Limb (tissue), 2 donors: Measurements from ENCODE around the gene RAB31.

Experiments
- DNase-seq, 2 donors: peaks; one replicate each; pipeline ENCODE4 v3.0.0-alpha.2; 2016; ENCODE audit errors: extremely low spot score in 2 of 2

The RAB31 gene

DNA sequence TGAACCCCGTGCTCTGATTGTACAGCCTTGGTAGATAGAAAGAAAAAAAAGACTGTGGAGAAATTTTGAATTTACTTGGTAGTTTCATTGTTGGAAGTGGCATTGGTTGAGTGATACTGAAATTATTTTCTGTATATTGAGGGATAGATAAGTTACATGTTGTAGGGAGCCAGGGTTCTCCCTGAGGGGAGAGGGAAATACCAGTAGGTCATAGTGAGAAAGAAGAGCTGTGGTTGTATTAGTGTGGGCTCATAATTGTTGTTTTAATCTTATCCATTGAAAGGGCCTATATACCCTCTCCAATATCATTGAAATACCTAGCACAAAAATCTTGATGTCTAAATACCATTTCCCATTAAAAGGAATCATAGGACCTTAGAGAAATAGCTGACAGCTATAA is 16.9 kb upstream of the RAB31 start:
- no peak for DNase-seq

GRCh38 chr18:9694174-9694573 is 13.9 kb upstream of the RAB31 start:
- DNase-seq: no peak

DNA sequence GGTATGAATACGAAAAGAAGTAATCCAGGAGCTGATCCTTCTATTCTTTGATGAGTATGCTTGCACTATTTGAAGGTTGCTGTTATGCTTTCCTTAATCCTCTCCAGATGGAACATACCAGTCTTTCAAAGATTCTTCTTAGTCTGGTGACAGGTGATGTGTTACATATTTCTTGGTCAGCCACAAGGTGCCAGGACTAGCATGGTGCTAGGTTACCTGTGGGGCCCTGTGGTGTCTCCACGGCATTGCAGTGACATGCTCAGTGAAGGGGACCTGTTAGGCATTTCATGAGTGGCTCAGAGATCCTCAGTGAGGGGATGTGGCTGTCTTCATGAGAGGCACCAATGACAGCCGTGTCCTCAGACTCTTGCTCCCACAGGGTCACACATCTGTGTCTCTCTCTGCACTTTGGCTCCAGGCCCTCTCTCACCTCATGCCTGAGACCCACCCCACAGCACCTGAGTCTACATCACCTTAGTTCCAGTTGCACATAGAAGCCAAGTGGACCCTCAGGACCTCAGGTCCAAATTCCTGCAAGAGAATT is 13.1 kb upstream of the RAB31 start:
- no peak for DNase-seq

- DNase-seq: no peak
These were observed 12.5 kb upstream of the RAB31 start for GRCh38 chr18:9695605-9696004.

DNA sequence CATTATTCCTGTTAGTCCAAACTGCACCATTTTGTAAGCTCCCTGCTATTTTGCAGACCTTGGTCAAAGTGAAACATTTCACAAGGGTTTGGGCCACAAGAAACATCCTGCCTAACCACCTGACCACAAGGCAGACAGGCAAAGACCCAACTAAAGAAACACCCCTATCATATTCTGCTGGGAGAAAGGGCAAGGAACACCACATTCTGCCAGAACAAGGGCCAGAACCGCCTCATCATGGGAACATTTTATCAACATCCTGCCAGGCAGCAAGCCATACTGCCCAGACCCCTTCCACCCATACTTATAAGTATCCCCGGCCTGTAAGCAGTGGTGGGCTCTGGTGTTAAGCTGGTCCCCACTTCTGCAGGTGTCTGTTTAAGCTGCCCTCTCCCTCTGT is 12.0 kb upstream of the RAB31 start:
- DNase-seq: no peak

DNA sequence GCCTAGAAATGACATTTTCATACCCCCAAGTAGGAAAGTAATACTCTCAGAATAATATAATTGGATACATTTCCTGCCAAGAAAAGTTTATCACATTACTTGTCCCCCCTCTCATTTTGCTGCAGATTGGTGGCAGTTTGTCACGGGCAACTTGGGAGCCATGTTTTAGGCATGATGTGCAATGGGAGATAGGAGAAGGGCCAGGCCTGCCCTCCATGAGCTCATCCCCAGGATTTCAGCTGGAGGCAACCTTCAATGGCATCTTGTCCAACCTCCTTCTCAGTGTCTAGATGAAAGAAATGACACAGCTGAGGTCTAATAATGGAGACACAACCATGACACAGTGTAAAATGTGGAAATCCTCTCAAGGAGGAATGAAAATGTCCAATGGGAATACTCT is 11.4 kb upstream of the RAB31 start:
- no peak for DNase-seq

DNA sequence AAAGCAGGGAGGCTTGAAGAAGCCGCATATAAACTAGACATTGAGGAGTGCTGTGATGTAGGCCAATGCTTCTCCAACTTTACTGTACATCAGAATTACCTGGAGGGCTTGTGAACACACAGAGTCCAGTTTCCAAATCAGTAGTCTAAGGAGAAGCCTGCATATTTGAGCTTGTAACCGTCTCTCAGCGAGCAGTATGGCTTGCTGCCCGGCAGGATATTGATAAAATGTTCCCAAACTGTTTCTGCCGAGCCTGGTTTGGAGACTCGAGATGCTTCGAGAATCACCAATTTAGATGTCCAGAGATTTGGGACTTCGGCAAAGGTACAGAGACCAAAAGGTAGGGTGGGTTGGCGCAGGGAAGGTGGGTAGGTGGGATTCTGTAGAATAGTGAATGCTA is 11.0 kb upstream of the RAB31 start:
- no peak for DNase-seq

DNA sequence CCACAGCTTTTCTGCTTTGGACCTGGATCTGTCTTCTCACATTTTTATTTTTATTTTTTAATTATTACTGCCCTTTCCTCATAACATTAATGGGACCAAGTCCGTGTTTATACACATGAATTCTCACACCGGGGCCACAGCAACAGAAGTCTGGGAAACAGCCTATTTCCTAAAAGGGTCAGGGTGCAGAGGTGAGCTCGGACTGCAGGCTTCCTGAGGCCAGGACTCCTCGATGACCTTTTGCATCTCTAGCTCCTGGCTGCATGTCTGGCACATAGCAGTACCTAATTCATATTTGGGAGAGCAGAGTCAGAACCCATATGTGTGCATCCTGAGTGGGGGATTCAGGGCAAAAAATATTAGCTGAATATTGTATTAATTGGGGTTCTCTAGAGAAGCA is 9.6 kb upstream of the RAB31 start:
- DNase-seq: no peak

DNA sequence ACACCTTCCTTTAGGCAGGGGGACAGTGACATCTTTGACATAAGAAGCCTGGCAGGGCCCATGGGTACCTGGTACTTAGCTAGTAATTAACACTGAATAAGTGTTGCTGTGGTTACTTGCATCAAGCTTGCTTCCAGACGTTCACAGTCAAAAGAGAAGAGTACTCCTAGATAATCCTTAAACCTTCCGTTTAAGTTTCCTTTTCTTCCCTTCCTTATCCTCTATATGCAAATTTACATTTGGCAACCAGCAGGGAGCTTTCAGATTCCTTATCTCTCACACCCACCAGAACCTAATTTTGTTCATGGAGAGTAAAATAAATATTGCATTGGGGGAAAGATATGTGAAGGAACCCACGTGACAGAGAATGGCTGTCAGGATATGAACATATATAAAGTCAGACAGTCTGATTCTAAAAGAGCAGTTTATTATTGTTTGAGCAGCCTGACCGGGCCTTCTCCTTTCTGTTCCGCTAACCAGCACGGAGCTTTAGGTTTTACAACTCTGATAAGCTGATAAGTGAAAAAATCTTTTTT is 7.8 kb upstream of the RAB31 start:
- DNase-seq: no peak

DNA sequence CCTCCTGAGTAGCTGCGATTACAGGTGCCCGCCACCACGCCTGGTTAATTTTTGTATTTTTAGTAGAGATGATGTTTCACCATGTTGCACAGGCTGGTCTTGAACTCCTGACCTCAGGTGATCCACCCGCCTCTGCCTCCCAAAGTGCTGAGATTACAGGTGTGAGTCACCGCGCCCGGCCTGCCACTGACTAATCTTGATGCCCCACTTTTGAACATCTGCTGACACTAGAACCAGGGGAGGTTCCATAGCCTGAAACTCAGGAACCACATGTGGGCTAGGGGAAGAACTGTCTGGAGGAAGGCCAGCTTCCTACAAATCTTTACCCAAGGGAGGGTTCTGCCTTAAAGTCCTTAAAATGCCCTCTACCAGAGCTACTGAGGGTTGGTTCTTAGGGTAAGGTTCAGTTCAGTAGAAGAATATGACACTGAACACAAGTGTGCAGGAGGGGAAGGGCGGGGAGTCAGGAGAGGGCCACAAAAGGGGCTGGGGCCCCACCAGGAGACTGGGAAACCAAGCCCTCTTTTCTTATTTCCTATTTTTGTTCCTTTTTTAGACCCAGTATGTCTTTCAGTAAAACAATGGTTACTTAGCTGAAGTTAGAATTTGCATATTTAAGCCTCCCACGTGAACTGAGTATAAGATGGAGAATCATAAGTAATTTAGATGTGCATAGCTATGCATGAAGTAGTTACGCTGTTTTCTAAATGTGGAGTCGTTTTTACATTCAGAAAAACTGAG is 6.3 kb upstream of the RAB31 start:
- DNase-seq: no peak

GRCh38 chr18:9704233-9705118 is 3.6 kb upstream of the RAB31 start:
- DNase-seq: no peak

- no peak for DNase-seq
These were observed 2.8 kb upstream of the RAB31 start for GRCh38 chr18:9705183-9705829.

GRCh38 chr18:9706081-9706935 is 1.8 kb upstream of the RAB31 start:
- no peak for DNase-seq

DNA sequence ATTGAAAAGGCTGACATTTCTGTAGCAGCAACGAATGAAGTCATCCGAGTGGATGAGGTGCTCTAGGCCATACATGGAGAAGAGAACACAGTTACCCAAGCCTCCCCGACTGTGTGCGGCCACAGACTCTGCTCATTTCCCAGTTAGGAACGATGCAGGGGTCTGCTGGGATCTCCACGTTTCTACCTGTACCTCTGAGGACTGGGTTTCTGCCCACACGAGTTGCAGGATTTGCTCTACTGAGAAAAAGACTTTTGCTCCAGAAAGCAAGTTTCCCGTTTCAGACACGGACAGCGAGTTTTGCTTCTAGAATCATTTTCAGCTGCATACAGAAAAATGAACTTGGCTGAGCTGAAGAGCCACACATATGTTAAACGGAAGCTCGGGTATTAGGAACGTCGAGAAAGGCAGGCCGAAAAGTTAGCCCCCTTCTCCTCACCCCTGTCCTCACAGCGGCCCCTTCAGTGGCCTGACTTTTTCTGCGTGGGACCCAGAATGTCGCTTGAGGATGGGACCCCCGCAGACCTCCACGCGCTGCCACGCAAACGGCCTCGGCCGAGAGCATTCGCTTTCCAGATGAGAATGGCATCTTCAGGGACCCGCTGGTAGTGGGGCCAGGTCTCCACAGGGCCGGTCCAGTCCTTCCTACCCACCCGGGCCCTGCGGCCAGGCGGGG is 582 bp upstream of the RAB31 start:
- DNase-seq: no peak

GRCh38 chr18:9708434-9709303 is 568 bp downstream of the RAB31 start:
- DNase-seq: peak in 1 of 2 donors; percentile 65

DNA sequence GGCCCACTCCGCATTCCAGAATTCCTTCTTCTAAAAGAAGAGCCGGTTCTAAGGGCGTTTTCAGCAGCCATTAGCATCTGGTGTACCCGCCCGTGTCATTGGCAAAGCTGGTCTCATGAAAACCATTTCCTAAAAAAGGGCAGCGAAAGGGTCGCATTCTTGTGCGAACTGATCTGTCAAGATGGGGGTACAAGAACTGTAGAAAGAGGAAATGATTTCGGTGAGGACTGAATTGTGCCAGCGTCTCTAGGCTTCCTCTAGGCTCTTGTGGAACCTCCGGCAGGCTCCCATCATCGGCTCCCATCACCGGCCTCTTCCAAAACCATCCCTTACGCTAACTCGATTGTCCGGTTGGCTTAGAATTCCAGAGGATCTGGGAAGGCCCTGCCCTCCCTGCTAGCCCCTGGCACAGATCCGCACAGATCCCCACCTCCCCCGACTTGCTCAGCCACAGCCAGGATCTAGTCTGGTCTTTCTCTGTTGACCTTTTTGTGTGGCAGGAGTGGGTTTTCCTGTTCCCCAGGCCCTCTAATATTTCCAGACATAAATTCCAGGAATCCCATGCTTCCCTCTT is 1.3 kb downstream of the RAB31 start:
- peak in 1 of 2 donors; percentile 60 for DNase-seq

DNA sequence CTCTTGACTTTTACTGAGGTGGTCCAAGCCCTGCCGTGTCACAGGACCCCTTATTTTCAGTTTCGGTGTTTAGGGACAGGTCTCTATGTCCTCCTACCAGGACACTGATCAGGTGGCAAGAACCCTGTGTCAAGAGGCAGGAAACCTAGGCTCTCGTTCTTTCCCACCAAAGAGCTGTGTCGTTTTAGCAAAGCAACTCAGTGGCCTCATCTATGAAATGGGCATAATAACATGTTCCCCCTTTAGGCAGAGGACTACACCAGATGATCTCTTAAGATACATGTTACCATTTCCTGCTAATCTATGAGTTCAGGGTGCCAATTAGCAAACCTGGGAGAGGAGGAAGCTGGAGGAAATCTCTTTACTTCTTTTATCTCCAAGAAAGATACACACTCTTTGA is 1.9 kb downstream of the RAB31 start:
- DNase-seq: no peak

DNA sequence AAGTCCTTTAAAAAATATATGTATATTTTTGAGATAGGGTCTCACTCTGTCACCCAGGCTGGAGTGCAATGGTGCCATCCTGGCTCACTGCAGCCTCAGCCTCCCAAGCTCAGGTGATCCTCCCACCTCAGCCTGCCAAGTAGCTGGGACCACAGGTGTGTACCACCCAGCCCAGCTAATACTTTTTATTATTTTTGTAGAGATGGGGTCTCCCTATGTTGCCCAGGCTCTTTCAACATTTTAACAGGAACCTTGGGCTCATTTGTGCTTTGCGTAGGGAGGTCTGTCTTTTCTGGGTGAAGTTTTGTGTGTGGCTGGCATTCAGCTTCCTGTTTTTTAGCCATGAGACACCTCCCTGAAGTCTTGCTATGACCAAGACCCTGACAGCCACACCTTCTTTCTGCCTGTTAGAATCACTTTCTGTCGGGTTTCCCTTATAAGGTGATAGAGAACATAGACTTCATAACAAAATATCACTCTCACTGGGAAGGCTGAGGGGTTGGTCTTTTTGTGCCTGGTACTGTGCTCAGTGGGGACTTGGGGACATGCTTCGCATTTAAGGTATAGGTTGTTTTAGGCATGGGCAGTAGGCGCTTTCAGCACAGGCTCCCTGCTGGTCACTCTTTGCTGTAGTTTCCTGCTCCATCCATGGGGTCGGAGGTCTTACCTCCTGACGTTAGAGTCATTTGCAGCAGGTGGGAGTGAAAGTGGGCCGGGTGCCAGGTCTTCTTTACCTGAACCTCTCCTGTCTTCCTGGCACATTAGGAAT is 3.4 kb downstream of the RAB31 start:
- no peak for DNase-seq
